ENCODE results near the gene BRD3OS.

GRCh38 chr9:134002796-134003195, 22.5 kb upstream of the BRD3OS start:
- TF ChIP-seq EZH2 (IDR thresholded peaks at IDR 0.05; ENCODE audit: insufficient read depth, poor library complexity, severe bottlenecking) (no peak), EZH2phosphoT487 (IDR thresholded peaks at IDR 0.05; ENCODE audit: insufficient read depth, low read depth) (no peak)
